Activated T-helper 17 cell treated with anti-CD3 and anti-CD28 coated beads, Interleukin-2, amount 50 U/mL, for 72 hours (primary cell): Measurements from ENCODE around the gene ESYT2. TPM values are rescaled to one million over a fixed set of nuclear protein-coding genes. Genes with fewer than 3 reads are reported as not detected.

Experiments used
- ATAC-seq: fragments of 150-1000 bp; cut with Tn5 transposase; replicated peaks from 2 replicates; pipeline ENCODE4 v1.10.0; 2021; ENCODE audit warnings: mild to moderate bottlenecking, moderate library complexity
- H3K27ac Mint-ChIP-seq: one replicate; pipeline ENCODE4 v1.8.0; 2022; ENCODE audit warnings: mixed read lengths
- H3K27me3 Mint-ChIP-seq: one replicate; pipeline ENCODE4 v1.8.0; 2022; ENCODE audit warnings: mixed read lengths
- H3K36me3 Mint-ChIP-seq: one replicate; pipeline ENCODE4 v1.8.0; 2022; ENCODE audit warnings: low read depth, mild to moderate bottlenecking, mixed read lengths
- H3K4me1 Mint-ChIP-seq: one replicate; pipeline ENCODE4 v1.8.0; 2022; ENCODE audit warnings: mixed read lengths
- H3K4me3 Mint-ChIP-seq: one replicate; pipeline ENCODE4 v1.8.0; 2022; ENCODE audit warnings: mild to moderate bottlenecking, mixed read lengths
- H3K9me3 Mint-ChIP-seq: one replicate; pipeline ENCODE4 v1.8.0; 2022; ENCODE audit warnings: mixed read lengths
- total RNA-seq, 2 donors: library from RNA; stranded (reverse); gene quantifications; one replicate each; pipeline ENCODE4 v1.2.3, GENCODE V29; 2022

Gene ESYT2
- total RNA-seq, 2 donors from 2014 or later = 63.0 to 119 TPM

- Mint-ChIP-seq H3K4me1 (peaks cover 13% of the 10 kb centered on the region), H3K9me3 (no peaks in the 10 kb centered on the region), H3K27me3 (no peaks in the 10 kb centered on the region), H3K36me3 (peaks cover 90% of the 10 kb centered on the region), H3K27ac (no peak overlapping the region), H3K4me3 (no peak overlapping the region)
- ATAC-seq = no peak
These were observed 65.8 kb downstream of the ESYT2 start for GRCh38 chr7:158763454-158764033.

- no peaks in the 10 kb centered on the region for H3K9me3 Mint-ChIP-seq
- H3K27ac Mint-ChIP-seq = peak overlapping the region; percentile 21
- no peaks in the 10 kb centered on the region for H3K27me3 Mint-ChIP-seq
- no peak for ATAC-seq
- no peak overlapping the region for H3K4me3 Mint-ChIP-seq
- H3K4me1 Mint-ChIP-seq = peaks cover 18% of the 10 kb centered on the region
- H3K36me3 Mint-ChIP-seq = peaks cover 91% of the 10 kb centered on the region
These were observed 67.4 kb downstream of the ESYT2 start for GRCh38 chr7:158761945-158762344.

DNA sequence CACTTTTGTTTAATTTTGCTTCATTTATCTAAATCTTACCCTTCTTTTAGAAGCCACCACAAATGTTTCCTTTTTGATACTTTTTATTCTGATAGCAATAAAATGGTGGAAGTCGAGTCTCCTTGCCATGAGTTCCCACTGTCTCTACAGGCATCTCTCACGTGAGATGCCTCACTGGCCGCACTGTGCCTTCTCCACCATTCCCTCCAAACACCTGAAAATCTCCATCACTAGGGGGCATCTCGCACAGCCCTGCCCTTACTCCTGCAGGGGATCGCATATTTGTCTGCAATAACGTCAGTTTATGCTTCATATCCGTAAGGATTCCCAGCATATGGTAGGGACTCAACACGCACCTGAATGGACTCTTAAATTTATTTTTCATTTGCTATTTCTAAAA is 68.4 kb downstream of the ESYT2 start:
- Mint-ChIP-seq H3K9me3 (no peaks in the 10 kb centered on the region), H3K4me3 (no peak overlapping the region), H3K27me3 (no peaks in the 10 kb centered on the region), H3K36me3 (peaks cover 91% of the 10 kb centered on the region), H3K27ac (peak overlapping the region; percentile 21), H3K4me1 (peaks cover 18% of the 10 kb centered on the region)
- ATAC-seq = no peak

- Mint-ChIP-seq H3K36me3 (peaks cover 90% of the 10 kb centered on the region), H3K4me3 (no peak overlapping the region), H3K9me3 (no peaks in the 10 kb centered on the region), H3K27me3 (no peaks in the 10 kb centered on the region), H3K27ac (no peak overlapping the region), H3K4me1 (peaks cover 18% of the 10 kb centered on the region)
- ATAC-seq = no peak
These were observed 68.9 kb downstream of the ESYT2 start for GRCh38 chr7:158760445-158760764.

GRCh38 chr7:158759749-158760444 is 69.4 kb downstream of the ESYT2 start:
- no peak for ATAC-seq
- no peak overlapping the region for H3K4me3 Mint-ChIP-seq
- no peaks in the 10 kb centered on the region for H3K9me3 Mint-ChIP-seq
- H3K27ac Mint-ChIP-seq = no peak overlapping the region
- no peaks in the 10 kb centered on the region for H3K27me3 Mint-ChIP-seq
- H3K4me1 Mint-ChIP-seq = peaks cover 17% of the 10 kb centered on the region
- H3K36me3 Mint-ChIP-seq = peaks cover 90% of the 10 kb centered on the region

DNA sequence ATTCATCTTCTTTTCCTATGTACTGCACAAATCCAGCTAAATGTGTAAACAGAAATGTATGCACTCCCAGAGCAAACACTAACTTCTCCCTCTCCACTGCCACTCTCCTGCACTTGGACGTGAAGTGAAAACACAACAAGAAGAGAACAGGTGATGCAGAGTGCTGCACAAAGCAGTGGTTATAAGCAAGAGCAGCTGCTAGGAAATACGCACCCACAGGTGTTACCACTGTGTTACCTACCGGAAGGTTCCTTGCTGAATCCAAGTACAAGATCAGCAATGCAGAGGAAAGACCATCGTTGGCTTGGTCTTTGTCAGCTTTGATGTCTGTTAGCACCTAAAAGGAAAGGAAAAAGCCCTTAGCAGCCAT is 70.1 kb downstream of the ESYT2 start:
- ATAC-seq = no peak
- Mint-ChIP-seq H3K9me3 (no peaks in the 10 kb centered on the region), H3K27me3 (no peaks in the 10 kb centered on the region), H3K36me3 (peaks cover 89% of the 10 kb centered on the region), H3K4me3 (no peak overlapping the region), H3K27ac (peak overlapping the region; percentile 66), H3K4me1 (peaks cover 13% of the 10 kb centered on the region)

- H3K9me3 Mint-ChIP-seq = no peaks in the 10 kb centered on the region
- peak; percentile 96 for ATAC-seq
- no peaks in the 10 kb centered on the region for H3K27me3 Mint-ChIP-seq
- H3K36me3 Mint-ChIP-seq = peaks cover 87% of the 10 kb centered on the region
- H3K27ac Mint-ChIP-seq = peak overlapping the region; percentile 66
- H3K4me1 Mint-ChIP-seq = peaks cover 13% of the 10 kb centered on the region
- no peak overlapping the region for H3K4me3 Mint-ChIP-seq
These were observed 70.6 kb downstream of the ESYT2 start for GRCh38 chr7:158758586-158759244.

DNA sequence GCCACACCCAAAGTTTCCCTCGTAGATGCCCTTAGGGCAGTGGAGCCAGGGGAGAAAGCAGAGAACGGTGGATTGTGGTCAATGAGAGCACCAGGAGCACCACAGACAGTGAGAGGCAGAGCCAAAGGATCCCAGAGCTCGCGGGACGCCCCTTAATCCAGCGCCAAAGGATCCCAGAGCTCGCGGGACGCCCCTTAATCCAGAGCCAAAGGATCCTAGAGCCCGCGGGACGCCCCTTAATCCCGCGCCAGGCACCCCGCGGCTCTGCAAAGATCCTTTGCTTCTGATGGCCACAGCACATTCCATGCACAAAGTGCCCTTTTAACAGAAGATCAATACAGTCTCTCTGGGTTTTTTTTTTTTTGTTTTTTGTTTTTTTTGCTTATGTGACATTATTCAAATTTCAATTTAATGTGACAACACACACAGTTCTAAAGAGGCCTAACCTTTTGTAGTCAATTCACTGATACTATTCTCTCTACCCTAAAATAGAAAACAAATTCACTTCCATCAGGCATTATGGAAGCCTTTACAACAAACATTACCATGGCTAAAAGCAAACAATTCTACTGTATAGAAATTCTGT is 71.8 kb downstream of the ESYT2 start:
- Mint-ChIP-seq H3K36me3 (peaks cover 94% of the 10 kb centered on the region), H3K9me3 (no peaks in the 10 kb centered on the region), H3K4me1 (peaks cover 13% of the 10 kb centered on the region), H3K27ac (no peak overlapping the region), H3K4me3 (no peak overlapping the region), H3K27me3 (no peaks in the 10 kb centered on the region)
- no peak for ATAC-seq

GRCh38 chr7:158754746-158755444 is 74.4 kb downstream of the ESYT2 start:
- H3K4me1 Mint-ChIP-seq = peaks cover 13% of the 10 kb centered on the region

GRCh38 chr7:158753900-158754299 is 75.4 kb downstream of the ESYT2 start:
- Mint-ChIP-seq H3K9me3 (no peaks in the 10 kb centered on the region), H3K27ac (no peak overlapping the region)

More at GRCh38 chr7:158754746-158755444, 74.4 kb downstream of the ESYT2 start:
- no peaks in the 10 kb centered on the region for H3K27me3 Mint-ChIP-seq
- ATAC-seq = no peak
- peaks cover 90% of the 10 kb centered on the region for H3K36me3 Mint-ChIP-seq
- H3K4me3 Mint-ChIP-seq = no peak overlapping the region
- no peaks in the 10 kb centered on the region for H3K9me3 Mint-ChIP-seq
- H3K27ac Mint-ChIP-seq = peak overlapping the region; percentile 70

GRCh38 chr7:158751751-158752150 is 77.6 kb downstream of the ESYT2 start:
- H3K4me1 Mint-ChIP-seq = no peaks in the 10 kb centered on the region
- ATAC-seq = no peak
- H3K4me3 Mint-ChIP-seq = no peak overlapping the region
- H3K36me3 Mint-ChIP-seq = peaks cover 90% of the 10 kb centered on the region
- H3K9me3 Mint-ChIP-seq = no peaks in the 10 kb centered on the region
- no peaks in the 10 kb centered on the region for H3K27me3 Mint-ChIP-seq
- H3K27ac Mint-ChIP-seq = no peak overlapping the region

More at GRCh38 chr7:158753900-158754299, 75.4 kb downstream of the ESYT2 start:
- H3K4me1 Mint-ChIP-seq = peaks cover 8% of the 10 kb centered on the region
- no peak overlapping the region for H3K4me3 Mint-ChIP-seq
- ATAC-seq = no peak
- H3K36me3 Mint-ChIP-seq = peaks cover 90% of the 10 kb centered on the region
- no peaks in the 10 kb centered on the region for H3K27me3 Mint-ChIP-seq

DNA sequence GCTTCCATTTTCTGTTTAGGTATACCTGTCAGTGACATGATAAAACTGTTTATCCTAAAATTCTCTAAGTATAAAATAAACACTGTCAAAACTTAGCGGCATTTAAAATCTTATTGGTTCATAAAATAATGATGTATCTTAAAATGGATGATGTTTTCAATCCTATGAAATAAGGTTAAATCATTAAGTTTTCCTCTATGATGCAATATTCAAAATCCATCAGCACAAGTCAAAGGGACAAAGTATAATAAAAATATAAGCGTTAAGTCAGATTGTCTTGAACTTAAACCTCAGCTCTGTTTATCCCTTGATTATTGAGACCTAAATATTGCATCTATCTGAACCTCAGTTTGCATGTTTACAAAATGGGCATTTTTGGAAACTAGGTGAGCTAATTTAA is 78.1 kb downstream of the ESYT2 start:
- Mint-ChIP-seq H3K27me3 (no peaks in the 10 kb centered on the region), H3K36me3 (peaks cover 90% of the 10 kb centered on the region), H3K4me1 (no peaks in the 10 kb centered on the region), H3K27ac (no peak overlapping the region), H3K9me3 (no peaks in the 10 kb centered on the region), H3K4me3 (no peak overlapping the region)
- no peak for ATAC-seq

DNA sequence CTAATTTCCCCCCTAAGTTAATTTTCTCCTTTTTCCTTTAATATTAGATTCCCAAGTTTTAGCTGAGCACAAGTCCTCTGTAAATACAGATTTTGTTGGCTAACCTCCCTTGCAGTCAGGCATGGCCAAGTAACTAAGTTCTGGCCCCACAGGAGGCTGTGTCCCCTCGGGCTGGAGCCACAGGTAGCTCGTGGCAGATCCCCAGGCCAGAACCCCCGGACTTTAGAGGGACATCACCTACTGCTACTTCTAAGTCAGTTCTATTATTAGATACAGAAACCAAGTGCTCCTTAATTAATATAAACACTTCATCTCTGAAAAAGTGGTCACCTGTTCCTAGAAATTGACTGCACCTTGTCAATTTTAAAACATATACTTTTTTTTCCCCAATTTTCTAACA is 78.6 kb downstream of the ESYT2 start:
- no peak for ATAC-seq
- Mint-ChIP-seq H3K27me3 (no peaks in the 10 kb centered on the region), H3K4me1 (no peaks in the 10 kb centered on the region), H3K4me3 (no peak overlapping the region), H3K27ac (no peak overlapping the region), H3K9me3 (no peaks in the 10 kb centered on the region), H3K36me3 (peaks cover 91% of the 10 kb centered on the region)

DNA sequence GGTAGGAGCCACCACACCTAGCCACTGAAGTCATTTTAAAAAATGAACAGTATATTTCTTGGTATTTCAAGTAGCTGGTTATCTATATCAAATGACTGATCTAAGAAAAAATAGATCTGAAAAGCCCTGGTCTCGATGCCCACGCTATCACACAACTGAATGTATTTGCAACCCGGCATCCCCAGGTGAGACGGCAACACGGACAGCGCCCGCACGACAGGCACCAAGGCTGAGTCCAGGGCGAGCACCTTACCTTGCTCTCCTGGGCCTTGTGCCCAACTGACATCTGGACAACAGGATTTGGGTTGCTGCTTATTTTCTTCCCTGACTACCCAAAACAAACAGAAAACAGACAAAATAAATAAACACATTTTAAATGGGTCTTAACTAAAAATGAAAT is 79.9 kb downstream of the ESYT2 start:
- H3K27ac Mint-ChIP-seq = peak overlapping the region; percentile 24
- H3K36me3 Mint-ChIP-seq = peaks cover 91% of the 10 kb centered on the region
- no peaks in the 10 kb centered on the region for H3K27me3 Mint-ChIP-seq
- no peak overlapping the region for H3K4me3 Mint-ChIP-seq
- ATAC-seq = no peak
- H3K9me3 Mint-ChIP-seq = no peaks in the 10 kb centered on the region
- no peaks in the 10 kb centered on the region for H3K4me1 Mint-ChIP-seq
